NB4 (cell line): Measurements from ENCODE around the gene ABTB2.
"Not testable (repeated sequence)": the region's sequence is repeated elsewhere in the genome, so short reads cannot be mapped to it uniquely, and the experiment has no call there.

Experiments used
- DNase-seq: peaks from one replicate; pipeline ENCODE4 v3.0.0; 2010; ENCODE audit warnings: low read depth
- H3K4me3 ChIP-seq: one replicate; pipeline ENCODE4 v1.5.1; 2011; ENCODE audit warnings: mild to moderate bottlenecking, low read depth, low read length, moderate library complexity
- MYC ChIP-seq: IDR thresholded peaks from 2 replicates; pipeline ENCODE4 v1.6.1; 2011; ENCODE audit warnings: low read depth, low read length
- POLR2A ChIP-seq: IDR thresholded peaks from 2 replicates; pipeline ENCODE4 v1.6.1; 2011; ENCODE audit warnings: mild to moderate bottlenecking; ENCODE audit not compliant: insufficient read length; ENCODE audit errors: extremely low read depth
- TF ChIP-seq, protein P1 (sequence below): IDR thresholded peaks from one replicate; pipeline ENCODE4 v1.5.1; 2012; ENCODE audit warnings: low read depth, low read length
- TF ChIP-seq, protein P2 (sequence below): IDR thresholded peaks from 2 replicates; pipeline ENCODE4 v1.6.1; 2011; ENCODE audit warnings: low read depth, low read length

The ABTB2 gene

DNA sequence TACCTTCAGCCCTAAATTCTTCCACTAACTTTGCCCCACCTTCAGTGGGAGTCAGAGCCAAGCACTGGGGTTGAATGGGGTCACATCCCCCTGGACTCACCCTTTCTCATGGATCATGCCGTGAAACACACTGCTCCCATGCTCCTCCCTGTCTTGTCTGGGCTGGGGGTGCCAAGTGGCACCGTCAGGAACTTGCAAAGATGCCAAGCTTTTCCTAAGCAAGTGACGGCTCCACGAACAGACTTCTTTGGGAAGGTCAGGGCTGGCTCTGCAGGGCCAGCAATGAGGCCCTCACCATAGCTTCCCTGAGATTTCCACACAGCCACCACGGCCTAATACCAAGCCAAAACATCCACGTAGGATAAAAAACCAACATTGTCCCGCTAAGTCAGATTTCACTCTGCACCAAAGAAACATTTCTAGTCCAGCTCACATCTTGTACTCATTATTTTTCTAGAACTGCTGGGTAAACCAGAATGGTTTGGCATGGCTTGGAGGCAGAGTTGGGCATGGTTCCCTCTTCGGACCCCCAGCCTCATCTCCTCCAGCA is 175.9 kb downstream of the ABTB2 start:
- DNase-seq: no peak
- H3K4me3 ChIP-seq: no peak overlapping the region
- TF ChIP-seq MYC (no peak), POLR2A (no peak)
- TF ChIP-seq, protein P1, sequence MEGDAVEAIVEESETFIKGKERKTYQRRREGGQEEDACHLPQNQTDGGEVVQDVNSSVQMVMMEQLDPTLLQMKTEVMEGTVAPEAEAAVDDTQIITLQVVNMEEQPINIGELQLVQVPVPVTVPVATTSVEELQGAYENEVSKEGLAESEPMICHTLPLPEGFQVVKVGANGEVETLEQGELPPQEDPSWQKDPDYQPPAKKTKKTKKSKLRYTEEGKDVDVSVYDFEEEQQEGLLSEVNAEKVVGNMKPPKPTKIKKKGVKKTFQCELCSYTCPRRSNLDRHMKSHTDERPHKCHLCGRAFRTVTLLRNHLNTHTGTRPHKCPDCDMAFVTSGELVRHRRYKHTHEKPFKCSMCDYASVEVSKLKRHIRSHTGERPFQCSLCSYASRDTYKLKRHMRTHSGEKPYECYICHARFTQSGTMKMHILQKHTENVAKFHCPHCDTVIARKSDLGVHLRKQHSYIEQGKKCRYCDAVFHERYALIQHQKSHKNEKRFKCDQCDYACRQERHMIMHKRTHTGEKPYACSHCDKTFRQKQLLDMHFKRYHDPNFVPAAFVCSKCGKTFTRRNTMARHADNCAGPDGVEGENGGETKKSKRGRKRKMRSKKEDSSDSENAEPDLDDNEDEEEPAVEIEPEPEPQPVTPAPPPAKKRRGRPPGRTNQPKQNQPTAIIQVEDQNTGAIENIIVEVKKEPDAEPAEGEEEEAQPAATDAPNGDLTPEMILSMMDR: no peak
- TF ChIP-seq, protein P2, sequence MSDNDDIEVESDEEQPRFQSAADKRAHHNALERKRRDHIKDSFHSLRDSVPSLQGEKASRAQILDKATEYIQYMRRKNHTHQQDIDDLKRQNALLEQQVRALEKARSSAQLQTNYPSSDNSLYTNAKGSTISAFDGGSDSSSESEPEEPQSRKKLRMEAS: no peak

DNA sequence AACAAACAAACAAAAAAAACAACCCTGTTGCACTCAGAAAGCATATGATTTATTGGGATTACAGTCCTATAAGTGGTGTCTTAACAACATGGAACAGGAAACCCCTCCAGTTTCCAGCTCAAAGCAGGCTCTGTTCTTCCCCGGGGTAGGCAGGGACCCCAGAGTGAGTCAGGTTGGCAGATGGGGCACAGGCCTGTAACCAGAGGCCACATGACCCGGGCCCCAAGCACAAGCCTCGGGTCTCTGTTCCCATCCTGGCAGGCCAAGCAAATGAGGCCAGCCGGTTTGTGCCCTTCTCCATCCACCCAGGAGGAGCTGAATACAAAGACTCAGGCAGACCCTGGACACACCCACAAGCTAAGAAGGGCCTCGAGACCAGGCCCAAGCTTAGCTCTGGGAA is 176.6 kb downstream of the ABTB2 start:
- no peak overlapping the region for H3K4me3 ChIP-seq
- peak; percentile 47 for DNase-seq
- TF ChIP-seq, protein P2: no peak
- TF ChIP-seq, protein P1: no peak
- no peak for TF ChIP-seq MYC
- TF ChIP-seq POLR2A: no peak

DNA sequence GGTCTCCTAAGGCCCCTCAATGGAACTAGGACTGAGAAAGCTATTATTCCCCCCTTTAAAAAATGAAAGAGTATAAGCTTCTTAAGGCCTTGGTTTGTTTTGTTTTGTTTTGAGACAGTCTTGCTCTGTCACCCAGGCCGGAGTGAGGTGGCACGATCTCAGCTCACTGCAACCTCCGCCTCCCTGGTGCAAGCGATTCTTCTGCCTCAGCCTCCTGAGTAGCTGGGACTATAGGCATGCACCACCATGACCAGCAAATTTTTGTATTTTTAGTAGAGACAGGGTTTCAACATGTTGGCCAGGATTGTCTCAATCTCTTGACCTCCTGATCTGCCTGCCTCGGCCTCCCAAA is 177.0 kb downstream of the ABTB2 start:
- DNase-seq, H3K4me3 ChIP-seq: not testable (repeated sequence)

DNA sequence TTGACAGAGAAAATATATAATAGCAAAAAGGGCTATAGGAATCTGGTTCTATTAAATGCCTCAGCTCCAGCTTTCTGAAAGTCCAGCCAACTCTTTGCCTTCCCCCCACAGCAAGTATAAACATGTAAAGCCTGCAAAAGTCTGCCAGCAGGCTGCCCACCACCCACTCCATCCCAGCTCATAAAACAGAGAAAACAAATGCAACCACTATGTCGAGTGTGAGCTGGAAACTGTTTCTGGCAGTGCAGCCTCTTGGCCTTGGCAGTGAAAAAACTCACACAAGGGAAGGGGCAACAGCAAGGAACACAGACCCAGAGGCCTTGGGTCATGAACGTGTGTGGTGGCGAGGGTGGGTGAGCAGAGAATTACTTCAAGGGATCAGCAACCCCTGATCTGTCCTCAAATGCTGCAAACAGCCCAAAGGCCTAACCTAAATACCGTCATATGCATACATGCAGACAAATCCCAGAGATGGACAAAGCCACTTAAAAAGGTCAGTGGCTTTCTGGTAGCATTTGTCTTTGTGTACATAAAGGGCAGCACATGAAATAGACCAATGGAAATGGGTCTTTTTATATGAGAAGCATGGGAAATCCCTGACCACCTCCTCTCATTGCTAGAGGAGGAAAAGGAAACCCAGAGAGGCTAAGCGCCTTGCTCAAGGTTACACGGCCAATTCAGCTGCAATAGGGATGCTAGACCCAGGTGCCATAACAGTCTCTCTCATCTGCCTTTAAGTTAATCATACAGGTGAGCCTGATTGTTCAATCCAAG is 177.6 kb downstream of the ABTB2 start:
- DNase-seq: no peak
- TF ChIP-seq, protein P1: no peak
- TF ChIP-seq MYC (no peak), POLR2A (no peak)
- TF ChIP-seq, protein P2: no peak
- no peak overlapping the region for H3K4me3 ChIP-seq

DNA sequence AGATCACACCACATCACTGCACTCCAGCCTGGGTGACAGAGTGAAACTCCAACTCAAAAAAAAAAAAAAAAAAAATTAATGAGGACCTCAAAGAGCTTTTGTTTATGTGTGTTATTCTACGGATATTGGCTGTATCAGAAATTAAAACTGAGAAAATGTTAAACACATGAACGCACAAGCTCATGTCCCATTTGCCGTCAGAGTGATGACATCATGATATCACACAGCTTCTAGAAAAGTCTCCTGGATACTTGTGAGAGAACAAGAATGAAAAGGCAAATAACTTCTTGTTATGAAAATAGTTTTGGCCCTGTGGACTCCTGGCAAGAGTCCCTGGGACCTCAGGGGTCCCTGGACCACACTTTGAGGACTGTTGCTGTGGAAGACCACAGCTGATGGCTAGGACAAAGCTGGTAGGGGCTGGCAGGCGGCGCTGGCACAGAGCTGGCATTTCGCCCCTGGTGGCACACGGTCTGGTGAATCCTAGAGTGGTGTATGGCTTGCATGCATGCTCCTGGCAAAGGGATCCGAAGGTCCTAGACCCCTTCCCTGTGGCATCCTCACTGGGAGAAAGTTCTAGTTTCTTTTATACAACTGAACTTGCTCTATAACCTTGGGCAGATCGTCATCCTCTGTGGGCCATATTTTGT is 178.7 kb downstream of the ABTB2 start:
- no peak for DNase-seq
- H3K4me3 ChIP-seq: no peak overlapping the region
- TF ChIP-seq, protein P1: no peak

DNA sequence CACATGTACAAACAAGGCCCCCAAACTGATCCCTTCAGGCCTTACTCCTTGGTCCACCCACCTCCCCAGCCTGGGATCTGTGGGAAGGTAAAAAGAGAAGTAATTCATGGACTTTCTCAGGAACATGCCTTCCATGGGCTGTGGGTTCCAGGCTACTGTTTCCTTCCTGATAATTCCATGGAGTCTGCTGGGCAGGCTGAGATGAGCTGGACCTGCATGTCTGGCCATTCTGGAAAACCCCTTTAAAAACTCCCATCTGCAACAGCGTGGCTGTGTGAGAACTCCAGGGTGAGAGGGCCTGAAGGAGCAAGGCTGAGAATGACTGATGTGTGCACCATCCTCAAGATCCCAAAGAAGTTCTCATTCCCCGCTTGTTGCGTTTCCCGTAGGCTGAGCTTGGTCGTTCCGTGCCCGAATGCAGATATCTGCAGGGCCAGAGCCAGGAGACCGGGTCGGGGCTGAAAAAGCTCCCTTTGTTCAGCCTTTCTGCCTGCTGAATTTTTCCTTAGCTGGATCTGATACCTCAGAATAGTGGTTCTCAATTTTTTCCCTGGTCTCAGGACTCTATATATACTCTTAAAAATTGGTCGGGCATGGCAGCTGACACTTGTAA is 179.5 kb downstream of the ABTB2 start:
- TF ChIP-seq MYC (no peak), POLR2A (no peak)
- TF ChIP-seq, protein P1: no peak
- TF ChIP-seq, protein P2: no peak
- no peak overlapping the region for H3K4me3 ChIP-seq
- DNase-seq: no peak
